GM21786 (cell line): ENCODE data around the gene BRIX1.
"Not testable (repeated sequence)": the region's sequence is repeated elsewhere in the genome, so short reads cannot be mapped to it uniquely, and the experiment has no call there.

Source experiments
- ATAC-seq: cut with Tn5 transposase; IDR thresholded peaks from one replicate; pipeline ENCODE4 v1.9.1; 2021; ENCODE audit not compliant: unreplicated experiment

The BRIX1 gene

GRCh38 chr5:34914671-34915138 is 806 bp upstream of the BRIX1 start:
- peak; percentile 16 for ATAC-seq

DNA sequence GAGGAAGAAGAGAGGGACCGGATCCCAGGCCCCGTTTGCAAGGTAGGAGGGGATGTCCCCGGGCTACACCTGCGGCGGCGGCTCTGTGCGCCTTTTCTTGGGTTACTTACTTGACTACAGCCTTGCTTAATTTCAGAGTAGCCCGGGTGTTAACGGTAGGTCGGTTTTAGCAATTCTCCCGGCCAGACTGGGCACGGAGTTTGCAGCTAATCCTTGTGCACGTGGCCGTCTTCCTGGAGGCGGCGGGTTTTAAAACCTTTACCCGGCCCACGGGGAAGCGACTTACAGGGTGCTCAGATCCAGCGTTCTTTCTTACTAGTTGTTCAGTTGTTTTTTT is 313 bp downstream of the BRIX1 start:
- peak; percentile 1 for ATAC-seq

DNA sequence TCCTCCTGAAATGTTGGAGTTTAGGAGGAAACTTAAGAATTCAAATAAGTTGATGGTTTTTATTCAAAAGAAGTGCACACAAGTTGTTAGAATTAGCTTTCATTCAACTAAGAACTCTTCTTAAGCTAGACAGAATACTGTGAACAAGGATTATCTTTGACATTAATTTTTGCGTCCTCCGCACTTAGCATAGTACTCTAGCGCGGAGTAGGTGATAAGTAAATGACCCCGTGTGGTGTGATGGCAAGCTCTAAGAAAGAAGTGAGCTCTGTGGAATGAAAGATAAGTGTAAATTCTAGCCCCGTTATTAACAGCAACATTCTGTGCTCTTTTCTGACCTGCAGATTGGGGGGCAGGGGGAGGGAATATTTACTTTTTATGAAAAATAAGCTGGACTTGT is 1.0 kb downstream of the BRIX1 start:
- no peak for ATAC-seq

- ATAC-seq, result no peak
These were observed 2.5 kb downstream of the BRIX1 start for GRCh38 chr5:34918025-34918424.

- ATAC-seq, result no peak
These were observed 3.6 kb downstream of the BRIX1 start for GRCh38 chr5:34919077-34919476.

- not testable (repeated sequence) for ATAC-seq
These were observed 7.7 kb downstream of the BRIX1 start for GRCh38 chr5:34923256-34923655.

- ATAC-seq, result peak; percentile 58
These were observed 8.4 kb downstream of the BRIX1 start for GRCh38 chr5:34923694-34924461.

- ATAC-seq, result no peak
These were observed 8.9 kb downstream of the BRIX1 start for GRCh38 chr5:34924462-34924765.

DNA sequence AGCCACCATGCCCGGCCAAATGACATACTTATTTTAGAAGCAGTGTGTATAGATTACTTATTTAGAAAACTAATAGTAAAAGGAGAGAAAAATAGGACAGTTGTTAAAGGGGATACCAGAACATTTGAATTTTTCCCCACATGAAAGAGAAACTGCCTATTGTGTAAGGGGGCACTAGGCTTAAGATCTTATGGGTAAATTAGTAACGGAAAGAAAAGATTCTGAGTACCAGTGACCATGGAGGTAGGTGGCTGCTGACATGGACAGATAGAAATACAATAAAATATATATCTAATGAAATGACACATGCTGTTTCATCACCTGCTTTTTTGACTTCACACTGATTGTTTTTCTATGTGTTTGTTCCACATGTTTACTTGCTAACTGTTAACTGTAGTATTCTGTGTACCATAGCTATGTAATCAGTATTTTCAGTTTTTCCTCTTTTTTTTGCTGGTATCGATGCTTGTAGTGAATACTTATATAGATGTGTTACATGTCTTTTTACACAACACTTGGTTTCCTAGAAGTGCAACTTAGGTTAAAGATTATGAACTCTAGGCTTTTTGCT is 10.9 kb downstream of the BRIX1 start:
- no peak for ATAC-seq

DNA sequence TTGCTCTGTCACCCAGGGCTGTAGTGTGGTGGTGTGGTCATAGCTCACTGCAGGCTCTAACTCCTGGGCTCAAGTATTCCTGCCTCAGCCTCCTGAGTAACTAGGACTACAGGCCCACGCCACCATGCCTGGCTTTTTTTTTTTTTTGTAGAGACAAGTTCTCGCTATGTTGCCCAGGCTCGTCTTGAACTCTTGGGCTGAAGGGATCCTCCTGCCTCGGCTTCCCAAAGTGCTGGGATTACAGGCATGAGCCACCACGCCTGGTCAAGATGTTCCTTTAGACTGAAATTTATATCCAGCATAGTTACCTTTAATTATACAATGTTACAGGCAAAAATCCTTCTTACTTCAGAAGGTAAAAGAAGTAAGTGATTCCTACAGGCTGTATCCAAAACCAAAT is 12.3 kb downstream of the BRIX1 start:
- no peak for ATAC-seq

- no peak for ATAC-seq
These were observed 12.8 kb downstream of the BRIX1 start for GRCh38 chr5:34928267-34928666.

GRCh38 chr5:34929134-34929719 is 13.7 kb downstream of the BRIX1 start, which contains the start of gene DNAJC21:
Gene DNAJC21 (plus strand): TSS chr5:34929559. CDS start chr5:34929820, 261 bp downstream.
- peak; percentile 84 for ATAC-seq

DNA sequence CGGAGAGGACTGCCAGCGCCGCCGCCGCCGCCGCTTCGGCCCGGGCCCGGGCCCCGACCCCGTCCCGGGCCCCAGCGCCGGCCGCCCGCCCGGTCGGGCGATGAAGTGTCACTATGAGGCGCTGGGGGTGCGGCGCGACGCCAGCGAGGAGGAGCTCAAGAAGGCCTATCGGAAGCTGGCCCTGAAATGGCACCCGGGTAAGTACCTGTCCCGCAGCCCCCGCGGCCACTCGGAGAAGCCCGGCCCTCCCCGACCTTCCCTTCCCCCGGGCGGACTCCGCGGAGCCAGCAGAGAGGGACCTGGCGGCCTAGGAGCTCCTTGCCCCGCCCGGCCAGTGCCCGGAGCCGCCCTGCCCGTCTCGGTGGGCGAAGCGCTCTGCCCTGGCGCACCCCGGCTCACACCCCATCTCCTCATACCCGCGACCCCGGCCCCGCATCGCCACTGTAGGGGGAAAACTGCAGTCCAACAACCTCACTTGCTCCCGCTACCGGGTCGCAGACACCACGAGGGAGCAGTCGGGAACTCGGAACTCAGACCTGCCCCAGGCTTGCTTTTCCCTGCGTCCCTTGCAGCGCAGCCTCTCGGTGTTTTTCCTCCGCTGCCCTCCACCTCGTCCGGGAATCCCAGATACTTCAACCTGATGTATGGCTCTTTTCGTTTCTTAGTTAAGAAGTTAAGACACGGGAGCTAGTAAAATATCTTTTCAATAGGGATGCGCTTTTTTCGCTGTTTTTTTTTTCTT is 14.4 kb downstream of the BRIX1 start:
- peak; percentile 59 for ATAC-seq

DNA sequence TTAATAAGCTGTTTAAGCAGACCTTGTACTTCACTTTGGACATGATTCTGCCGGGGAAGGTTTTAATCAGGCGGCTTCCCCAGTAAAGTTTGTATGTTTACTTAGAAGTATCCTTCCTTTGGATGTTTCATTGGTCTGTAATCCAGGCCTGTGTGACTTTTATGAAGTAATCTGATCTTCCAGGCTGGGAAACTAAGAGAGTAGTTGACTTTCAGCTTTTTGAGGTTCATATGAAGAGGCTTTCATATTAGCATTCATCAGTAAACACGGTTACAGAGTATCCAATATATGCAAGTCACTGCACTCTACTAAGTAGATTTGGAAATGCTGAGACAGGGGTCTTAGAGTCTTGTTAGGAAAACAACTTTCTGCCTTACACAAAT is 14.9 kb downstream of the BRIX1 start:
- ATAC-seq, result no peak

DNA sequence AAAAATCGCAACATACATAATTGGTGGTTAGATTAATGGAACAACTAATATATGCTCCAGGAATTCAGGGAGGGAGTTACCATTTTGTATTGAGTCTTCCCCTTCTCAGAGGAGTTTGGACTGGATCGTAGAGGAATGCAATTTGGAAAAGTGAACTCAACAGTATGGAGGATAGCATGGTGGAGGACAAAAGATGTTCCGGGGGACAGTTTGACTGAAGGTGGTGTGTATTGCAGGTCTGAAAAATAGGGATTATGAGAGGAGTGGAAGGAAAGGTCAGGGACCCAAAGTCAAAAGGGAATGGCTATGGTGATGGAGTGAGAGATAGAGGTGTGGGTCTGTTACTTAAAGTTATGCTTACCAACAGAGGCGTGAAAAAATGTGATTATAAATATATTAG is 15.4 kb downstream of the BRIX1 start:
- ATAC-seq, result no peak

- no peak for ATAC-seq
These were observed 17.4 kb downstream of the BRIX1 start for GRCh38 chr5:34932947-34933346.

- no peak for ATAC-seq
These were observed 26.4 kb downstream of the BRIX1 start for GRCh38 chr5:34941936-34942335.

DNA sequence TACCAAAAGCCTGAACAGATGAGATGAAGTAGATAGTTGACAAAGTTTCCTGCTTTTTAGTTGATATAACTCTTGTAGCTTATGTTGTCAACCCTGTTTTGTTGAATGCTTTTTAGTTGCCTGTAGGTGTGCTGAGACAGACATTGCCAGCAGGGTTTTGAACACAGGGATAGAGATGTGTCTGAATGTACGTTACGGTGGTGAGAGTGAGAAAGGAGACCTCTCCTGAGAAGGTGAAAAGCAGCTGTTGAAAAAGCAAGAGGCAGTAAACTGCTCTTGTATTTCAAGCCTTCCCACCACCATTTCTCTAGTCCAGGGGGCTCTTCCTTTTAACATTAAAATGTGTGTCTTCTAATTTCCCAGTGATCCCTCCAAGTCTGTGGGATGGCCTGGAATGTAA is 28.5 kb downstream of the BRIX1 start:
- ATAC-seq, result no peak

- ATAC-seq, result no peak
These were observed 29.0 kb downstream of the BRIX1 start for GRCh38 chr5:34944460-34945047.

DNA sequence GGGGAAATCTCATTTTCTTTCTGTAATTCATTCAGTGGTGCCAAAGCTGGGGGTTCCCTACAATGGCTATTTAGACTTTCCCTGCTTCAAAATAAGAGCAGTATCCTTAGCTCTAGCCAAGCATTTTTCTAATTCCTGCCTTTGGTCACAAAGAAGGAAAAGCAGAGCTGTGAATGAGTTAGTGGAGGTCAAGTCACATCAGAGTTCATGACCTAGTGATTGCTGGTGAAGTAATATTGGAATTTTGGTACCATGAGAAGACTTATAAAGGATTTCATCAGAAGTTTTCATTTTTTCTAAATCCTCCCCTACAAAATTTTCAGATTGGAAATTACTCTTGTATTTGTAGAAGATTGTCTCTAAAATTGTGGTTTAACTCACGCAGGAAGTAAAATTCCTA is 41.8 kb downstream of the BRIX1 start:
- ATAC-seq, result no peak

GRCh38 chr5:34957857-34958690 is 42.6 kb downstream of the BRIX1 start:
- ATAC-seq, result no peak
